Adipocyte (in vitro differentiated cells): ENCODE measurements around the gene KAZALD1.
A peak's percentile ranks its signal among the peaks of the same experiment; 100 is the strongest.

Experiments used
- DNase-seq: peaks from one replicate; pipeline ENCODE4 v3.0.0-alpha.2; 2015; ENCODE audit warnings: low read depth
- H3K27me3 ChIP-seq: replicated peaks from 2 replicates; pipeline ENCODE4 v1.7.0; 2013; ENCODE audit warnings: mild to moderate bottlenecking, low read length, moderate library complexity; ENCODE audit not compliant: control insufficient read depth, insufficient read depth
- H3K36me3 ChIP-seq: 2 replicates; pipeline ENCODE4 v1.7.0; 2013; ENCODE audit warnings: low read length, mild to moderate bottlenecking, moderate library complexity; ENCODE audit not compliant: control insufficient read depth, insufficient read depth, severe bottlenecking
- H3K4me1 ChIP-seq: 2 replicates; pipeline ENCODE4 v1.7.0; 2013; ENCODE audit warnings: mild to moderate bottlenecking, low read length, moderate library complexity; ENCODE audit not compliant: control insufficient read depth, insufficient read depth
- H3K4me3 ChIP-seq: 2 replicates; pipeline ENCODE4 v1.7.0; 2013; ENCODE audit warnings: mild to moderate bottlenecking, low read length, moderate library complexity
- H3K9ac ChIP-seq: 2 replicates; pipeline ENCODE4 v1.7.0; 2013; ENCODE audit warnings: mild to moderate bottlenecking, low read length, moderate library complexity
- H3K9me3 ChIP-seq: 2 replicates; pipeline ENCODE4 v1.7.0; 2013; ENCODE audit warnings: mild to moderate bottlenecking, low read length, moderate library complexity; ENCODE audit not compliant: control insufficient read depth

KAZALD1 gene

DNA sequence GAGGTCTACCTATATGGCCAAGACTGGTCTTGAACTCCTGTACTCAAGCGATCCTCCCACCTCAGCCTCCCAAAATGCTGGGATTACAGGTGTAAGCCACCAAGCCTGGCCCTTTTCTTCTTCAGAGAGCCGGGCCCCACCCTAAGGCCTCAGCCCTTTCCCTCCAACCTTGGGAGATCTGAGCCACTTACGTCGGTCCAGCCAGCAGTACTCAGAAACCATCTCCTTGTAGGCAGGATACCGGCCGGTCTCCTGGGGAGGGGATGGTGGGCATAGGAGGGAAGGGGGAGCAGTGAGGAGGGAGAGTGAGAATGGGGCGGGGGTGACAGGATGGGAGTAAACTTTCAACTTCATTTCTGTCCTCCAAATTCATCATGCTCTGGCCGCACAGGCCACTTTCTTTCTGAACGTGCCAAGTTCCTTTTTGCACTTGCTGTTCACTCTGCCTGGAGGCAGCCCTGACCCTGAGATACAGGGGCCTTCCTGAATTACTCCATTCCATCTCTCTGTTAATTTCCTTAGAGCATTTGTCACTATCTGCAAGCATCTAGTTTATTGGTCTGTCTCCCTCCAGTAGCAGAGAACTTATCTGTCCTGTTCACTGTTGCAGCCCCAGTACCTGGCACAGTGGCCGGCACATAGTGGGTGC is 41.2 kb upstream of the KAZALD1 start:
- no peak for DNase-seq
- Histone ChIP-seq H3K9ac (no peak overlapping the region), H3K4me1 (no peaks in the 10 kb centered on the region), H3K36me3 (no peaks in the 10 kb centered on the region), H3K9me3 (no peaks in the 10 kb centered on the region), H3K4me3 (no peak overlapping the region), H3K27me3 (peaks cover 6% of the 10 kb centered on the region)

DNA sequence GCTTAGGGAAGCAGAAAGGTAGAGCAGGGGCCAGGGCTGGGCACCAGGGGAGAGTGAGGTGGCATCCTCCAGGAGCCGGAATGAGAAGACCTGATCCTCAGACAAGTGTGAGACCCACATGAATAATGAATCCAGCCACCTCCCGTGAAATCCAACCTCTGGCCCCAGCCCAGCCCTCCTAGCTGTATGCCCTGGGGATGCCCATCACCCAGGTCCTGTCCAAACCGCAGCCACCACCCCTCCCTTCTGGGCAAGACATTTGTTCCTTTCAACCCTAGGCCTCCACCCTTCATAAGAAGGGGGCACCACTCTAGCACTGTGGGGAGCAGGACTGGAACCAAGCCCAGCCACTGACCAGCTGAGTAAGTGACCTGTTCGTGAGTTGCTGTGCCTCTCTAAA is 40.5 kb upstream of the KAZALD1 start:
- peaks cover 6% of the 10 kb centered on the region for H3K27me3 ChIP-seq
- no peak for DNase-seq
- H3K4me3 ChIP-seq: no peak overlapping the region
- H3K9ac ChIP-seq: no peak overlapping the region
- H3K9me3 ChIP-seq: no peaks in the 10 kb centered on the region
- no peaks in the 10 kb centered on the region for H3K4me1 ChIP-seq
- no peaks in the 10 kb centered on the region for H3K36me3 ChIP-seq

DNA sequence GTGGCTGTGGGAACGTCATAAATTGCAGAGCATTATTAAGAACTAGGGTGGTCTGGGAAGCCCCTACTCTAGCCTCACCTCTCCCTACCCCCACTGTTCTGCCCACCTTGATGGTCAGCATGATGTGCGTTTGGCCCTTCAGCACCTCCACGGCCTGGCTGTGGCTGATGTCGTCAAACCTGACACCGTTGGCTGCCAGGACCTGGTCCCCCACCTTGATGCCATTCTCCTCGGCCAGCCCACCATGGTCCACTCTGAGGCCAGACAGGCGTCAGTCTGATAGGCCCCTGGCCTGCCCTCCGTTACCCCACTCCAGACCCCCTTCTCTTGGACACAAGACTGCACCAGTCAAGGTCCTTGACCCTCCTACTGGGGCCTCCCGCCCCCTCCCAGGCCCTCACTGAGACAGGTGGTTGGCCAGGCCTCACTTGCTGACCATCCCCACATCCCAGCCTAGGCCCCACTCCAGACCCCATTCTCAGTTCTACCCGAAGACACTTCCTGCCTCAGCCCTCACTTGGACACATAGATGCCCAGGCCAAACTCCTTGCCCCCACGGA is 40.0 kb upstream of the KAZALD1 start:
- DNase-seq: no peak
- Histone ChIP-seq H3K4me1 (no peaks in the 10 kb centered on the region), H3K9me3 (no peaks in the 10 kb centered on the region), H3K27me3 (peaks cover 6% of the 10 kb centered on the region), H3K36me3 (no peaks in the 10 kb centered on the region), H3K4me3 (no peak overlapping the region), H3K9ac (no peak overlapping the region)

DNA sequence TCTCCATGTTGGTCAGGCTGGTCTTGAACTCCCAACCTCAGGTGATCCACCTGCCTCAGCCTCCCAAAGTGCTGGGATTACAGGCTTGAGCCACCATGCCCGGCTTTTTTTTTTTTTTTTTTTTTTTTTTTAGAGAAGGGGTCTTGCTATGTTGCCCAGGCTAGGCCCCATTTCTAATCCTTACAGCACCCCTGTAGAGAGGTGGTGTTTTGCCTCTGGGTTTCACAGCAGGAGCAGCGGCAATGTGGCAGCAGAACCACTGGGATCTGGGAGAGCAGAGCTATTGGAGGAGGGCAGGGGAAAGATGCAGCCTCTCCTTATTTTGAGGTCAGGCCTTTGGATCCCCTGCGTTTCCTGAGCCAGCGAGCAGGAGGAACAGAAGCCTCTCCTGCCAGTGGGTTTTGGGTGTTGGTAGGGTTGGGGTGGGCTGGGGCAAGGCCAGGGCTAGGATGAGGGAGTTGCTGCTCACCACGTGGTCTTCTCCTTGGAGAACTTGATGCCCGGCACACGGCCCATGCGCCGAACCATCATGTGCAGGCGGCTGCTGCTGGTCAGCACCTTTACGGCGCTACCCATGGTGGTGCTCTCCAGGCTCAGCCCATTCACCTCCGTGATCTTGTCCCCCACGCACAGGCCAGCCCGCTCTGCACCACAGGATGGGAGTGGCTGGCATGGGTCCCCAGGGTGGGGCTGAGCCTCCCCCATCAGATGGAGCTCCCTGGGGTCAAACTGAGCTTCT is 38.7 kb upstream of the KAZALD1 start:
- DNase-seq: no peak
- H3K4me1 ChIP-seq: no peaks in the 10 kb centered on the region
- peaks cover 6% of the 10 kb centered on the region for H3K27me3 ChIP-seq
- H3K9ac ChIP-seq: no peak overlapping the region
- H3K36me3 ChIP-seq: no peaks in the 10 kb centered on the region
- H3K4me3 ChIP-seq: no peak overlapping the region
- no peaks in the 10 kb centered on the region for H3K9me3 ChIP-seq

DNA sequence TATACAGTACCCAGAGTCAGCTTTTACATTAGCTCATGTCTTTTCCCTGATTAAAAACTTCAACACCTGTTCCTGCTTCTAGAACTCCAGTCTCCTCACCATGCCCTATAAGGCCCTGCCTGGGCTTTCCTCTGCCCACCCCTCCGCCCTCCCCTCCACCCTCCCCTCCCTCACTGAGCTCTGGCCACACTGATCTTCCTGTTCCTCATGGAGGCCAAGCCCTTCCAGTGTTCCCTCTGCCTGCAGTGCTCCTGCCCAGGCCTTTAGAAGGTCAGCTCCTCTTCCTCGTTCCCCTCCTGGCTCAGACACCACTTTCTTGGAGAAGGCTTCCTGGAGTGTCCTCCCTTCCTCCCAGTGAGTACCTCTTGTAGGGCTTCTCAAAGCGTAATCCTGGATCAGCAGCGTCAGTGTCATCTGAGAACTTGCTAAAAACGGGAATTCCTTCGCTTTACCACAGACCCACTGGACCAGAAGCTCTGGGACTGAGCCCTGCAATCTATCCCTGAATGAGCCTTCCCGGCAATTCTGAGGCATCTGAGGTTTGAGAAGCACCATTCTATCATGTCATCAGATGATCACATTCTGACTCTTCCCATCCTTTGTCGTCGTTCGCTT is 34.6 kb upstream of the KAZALD1 start:
- Histone ChIP-seq H3K4me3 (no peak overlapping the region), H3K9ac (no peak overlapping the region), H3K27me3 (peaks cover 3% of the 10 kb centered on the region), H3K9me3 (no peaks in the 10 kb centered on the region), H3K4me1 (peaks cover 12% of the 10 kb centered on the region), H3K36me3 (no peaks in the 10 kb centered on the region)
- no peak for DNase-seq

DNA sequence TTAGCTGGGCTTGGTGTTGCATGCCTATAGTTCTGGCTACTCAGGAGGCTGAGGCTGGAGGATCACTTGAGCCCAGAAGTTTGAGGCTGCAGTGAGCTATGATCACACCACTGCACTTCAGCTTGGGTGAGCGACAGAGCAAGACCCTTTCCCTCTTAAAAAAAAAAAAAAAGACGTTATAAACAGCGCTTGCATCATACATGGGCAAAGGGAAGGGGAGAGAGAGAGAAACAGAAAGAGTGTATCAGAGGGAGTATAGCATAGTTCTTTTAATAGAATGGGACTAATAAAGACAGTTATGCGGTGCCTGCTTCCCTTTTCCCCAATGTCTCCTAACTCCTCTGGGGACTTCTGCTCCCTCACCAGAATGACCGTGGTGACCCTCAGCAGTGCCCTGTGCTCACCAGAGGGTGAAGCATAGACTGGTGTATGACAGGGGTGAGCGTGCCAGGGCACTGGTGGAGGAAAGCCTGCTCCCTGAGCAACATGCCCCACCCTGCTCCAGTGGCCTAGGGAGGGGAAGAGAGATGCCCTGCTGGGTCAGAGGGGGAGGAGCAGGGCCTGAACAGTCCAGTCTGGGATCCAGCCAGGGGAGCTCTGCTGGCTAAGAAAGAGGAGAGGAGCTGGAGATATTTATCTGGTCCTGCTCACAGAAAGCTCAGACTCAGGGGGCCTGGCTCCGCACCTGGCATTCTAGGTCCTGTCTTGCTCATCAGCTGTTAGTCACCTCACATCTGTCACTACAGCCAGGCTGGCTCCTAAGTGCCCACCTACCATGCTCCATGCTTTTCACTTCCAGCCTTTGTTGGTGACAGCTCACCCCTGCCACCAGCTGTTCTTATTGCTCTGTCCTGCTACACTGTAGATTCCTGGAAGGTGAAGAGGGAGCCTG is 33.1 kb upstream of the KAZALD1 start:
- no peaks in the 10 kb centered on the region for H3K27me3 ChIP-seq
- H3K9ac ChIP-seq: no peak overlapping the region
- H3K4me1 ChIP-seq: peaks cover 22% of the 10 kb centered on the region
- H3K4me3 ChIP-seq: no peak overlapping the region
- DNase-seq: no peak
- H3K36me3 ChIP-seq: no peaks in the 10 kb centered on the region
- no peaks in the 10 kb centered on the region for H3K9me3 ChIP-seq

DNA sequence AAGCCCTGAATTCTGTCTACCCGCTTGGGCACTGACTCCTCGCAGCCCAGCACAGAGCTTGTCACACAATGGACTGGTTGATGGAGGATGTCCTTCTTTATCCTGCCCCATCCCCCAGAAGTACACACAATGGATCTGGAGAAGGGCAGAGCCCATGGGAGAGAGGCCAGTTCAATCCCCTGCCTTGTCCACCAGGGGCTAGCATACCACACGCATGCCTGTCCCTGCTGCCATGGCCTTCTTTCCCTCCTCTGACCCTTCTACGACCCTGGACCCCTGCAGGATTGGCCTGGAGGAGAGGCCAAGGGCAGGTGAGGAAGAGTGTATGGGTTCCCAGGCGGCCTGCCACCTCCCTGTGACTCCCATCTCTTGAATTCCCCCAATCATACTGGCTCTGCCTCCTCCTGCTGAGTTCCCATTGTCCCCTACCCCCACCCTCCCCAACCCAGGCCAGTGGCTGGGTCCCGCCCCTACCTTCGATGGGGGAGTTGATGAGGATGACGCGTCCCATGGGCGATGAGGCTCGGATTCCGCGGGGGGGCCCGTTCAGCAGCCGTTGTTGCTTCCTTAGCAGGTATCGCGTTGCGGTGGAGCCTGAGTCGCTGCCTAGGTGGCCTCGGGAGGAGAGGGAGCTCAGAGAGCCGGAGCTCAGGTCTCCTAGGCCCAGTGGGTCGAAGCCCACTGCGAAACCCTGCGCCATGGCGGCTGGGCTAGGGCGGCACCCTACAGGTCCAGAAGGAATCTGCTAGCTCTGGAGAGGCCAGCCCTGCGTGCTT is 32.1 kb upstream of the KAZALD1 start:
- no peak for DNase-seq
- Histone ChIP-seq H3K36me3 (no peaks in the 10 kb centered on the region), H3K9ac (no peak overlapping the region), H3K4me1 (peaks cover 22% of the 10 kb centered on the region), H3K4me3 (no peak overlapping the region), H3K9me3 (no peaks in the 10 kb centered on the region), H3K27me3 (no peaks in the 10 kb centered on the region)

DNA sequence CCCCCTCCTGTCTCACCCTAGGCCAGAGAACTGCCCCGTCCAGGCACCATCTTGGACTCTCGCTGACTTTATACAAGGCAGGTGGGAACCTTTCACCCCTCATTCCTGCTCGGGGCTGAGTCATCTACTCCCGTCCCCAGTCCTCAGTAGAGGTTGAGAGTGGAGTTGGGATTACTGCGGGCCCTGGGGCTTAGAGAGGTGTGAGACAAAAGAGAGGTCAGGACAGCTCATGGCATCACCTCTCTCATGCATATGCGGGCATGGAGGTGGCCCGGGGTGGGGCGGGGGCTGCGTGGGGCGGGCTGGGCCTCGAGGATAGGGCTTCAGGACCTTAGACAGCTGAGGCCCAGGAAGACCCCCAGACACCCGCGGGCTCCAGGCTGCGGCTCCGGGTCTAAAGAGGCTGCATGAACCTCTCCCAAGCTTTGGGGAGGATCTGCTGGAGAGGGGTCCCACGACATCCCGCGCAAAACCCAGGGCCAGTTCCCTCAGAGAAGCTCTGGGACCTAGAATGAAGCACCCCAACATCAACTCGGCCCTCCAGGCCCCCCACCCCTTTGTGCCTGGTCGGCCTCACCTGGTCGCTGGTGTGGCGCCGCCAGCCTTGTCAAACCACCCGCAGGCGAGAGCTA is 31.2 kb upstream of the KAZALD1 start:
- H3K9ac ChIP-seq: peak overlapping the region; percentile 87
- no peaks in the 10 kb centered on the region for H3K27me3 ChIP-seq
- peaks cover 22% of the 10 kb centered on the region for H3K4me1 ChIP-seq
- H3K9me3 ChIP-seq: no peaks in the 10 kb centered on the region
- DNase-seq: no peak
- H3K4me3 ChIP-seq: peak overlapping the region; percentile 84
- peaks cover 9% of the 10 kb centered on the region for H3K36me3 ChIP-seq

DNA sequence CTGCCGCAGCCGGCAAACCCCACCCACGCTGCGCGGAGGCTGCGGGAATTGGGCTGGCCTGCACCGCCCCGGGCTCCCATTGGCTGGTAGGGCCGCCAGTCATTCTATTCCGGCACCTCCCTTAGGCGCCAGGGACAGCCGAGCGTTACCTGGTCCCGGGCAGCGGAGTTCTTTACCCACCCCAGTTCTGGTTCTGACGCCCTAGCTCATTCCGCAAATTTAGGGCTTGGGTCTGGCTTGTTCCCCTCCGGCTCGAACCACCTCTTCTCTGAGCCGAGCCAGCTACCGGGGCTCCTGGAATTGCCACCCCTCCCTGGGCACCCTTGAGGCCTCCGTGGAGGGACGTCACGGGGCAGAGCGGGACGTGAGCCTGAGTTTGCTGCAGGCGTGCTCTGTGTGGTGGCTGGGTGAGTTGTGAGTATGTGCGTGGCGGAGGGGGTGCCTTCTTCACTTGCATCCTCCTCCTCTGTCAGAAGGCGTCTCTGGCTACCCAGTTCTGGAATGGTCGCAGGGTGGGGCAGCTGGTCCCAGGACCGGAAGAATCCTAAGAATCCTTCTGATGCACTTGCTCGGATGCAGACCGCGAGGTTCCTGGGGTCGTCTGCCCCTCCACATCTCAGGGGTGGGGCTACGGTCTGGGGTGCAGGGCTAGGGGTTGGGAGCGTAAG is 30.5 kb upstream of the KAZALD1 start, which contains the start of the genes PDZD7 and SFXN3:
TSS of gene PDZD7 (minus strand) at position 2 of the 668 bp plus-strand sequence. CDS start 910 bp downstream, outside the sequence.
TSS of gene SFXN3 (plus strand) at position 107 of the 668 bp plus-strand sequence. CDS start 3,461 bp downstream, outside the sequence.
- Histone ChIP-seq H3K4me3 (peak within 1 kb of the TSS; percentile 84), H3K36me3 (peaks cover 15% of the 10 kb centered on the region), H3K9ac (peak within 1 kb of the TSS; percentile 87), H3K27me3 (no peaks in the 10 kb centered on the region), H3K4me1 (peaks cover 22% of the 10 kb centered on the region), H3K9me3 (no peaks in the 10 kb centered on the region)
- DNase-seq: peak; percentile 96
